HepG2 (cell line): ENCODE results near the gene BCLAF1. TPM values are rescaled to one million over a fixed set of nuclear protein-coding genes. Genes with fewer than 3 reads are reported as not detected.

Source experiments
- ERF ChIP-seq: IDR thresholded peaks from 2 replicates; pipeline ENCODE4 v1.6.1; 2018; ENCODE audit warnings: missing biosample characterization, missing genetic modification reagents
- FOSL1 ChIP-seq: sonication (generic); formaldehyde crosslinking; IDR thresholded peaks from 2 replicates; pipeline ENCODE4 v1.9.0; 2021; ENCODE audit warnings: missing genetic modification reagents, borderline replicate concordance
- GFI1 ChIP-seq: sonication (generic); formaldehyde crosslinking; IDR thresholded peaks from 2 replicates; pipeline ENCODE4 v1.5.0; 2020; ENCODE audit warnings: missing genetic modification reagents, mild to moderate bottlenecking, borderline replicate concordance
- HNRNPLL ChIP-seq: fragments of 200-400 bp; formaldehyde crosslinking; IDR thresholded peaks from 2 replicates; pipeline ENCODE4 v1.6.1; 2017; ENCODE audit warnings: mild to moderate bottlenecking, low read depth, low read length; ENCODE audit not compliant: poor library complexity, severe bottlenecking
- HOXA7 ChIP-seq: sonication (generic); formaldehyde crosslinking; IDR thresholded peaks from 2 replicates; pipeline ENCODE4 v1.8.1; 2022; ENCODE audit warnings: mild to moderate bottlenecking, missing genetic modification reagents, moderate library complexity
- JUND ChIP-seq: sonication (generic); formaldehyde crosslinking; IDR thresholded peaks from 2 replicates; pipeline ENCODE4 v1.8.0; 2022; ENCODE audit warnings: mild to moderate bottlenecking, missing genetic modification reagents
- MAZ ChIP-seq, 2 experiments: sonication (generic) in 1 of 2; formaldehyde crosslinking in 1 of 2; IDR thresholded peaks; 2 replicates each; pipeline versions ENCODE4 v1.5.0 to v1.6.1; 2012 to 2020; ENCODE audit warnings: low read depth in 2 of 2, mild to moderate bottlenecking in 2 of 2, borderline replicate concordance in 1 of 2, improper control_type of control experiment in 1 of 2, low read length in 1 of 2, missing genetic modification reagents in 1 of 2, moderate library complexity in 1 of 2
- NFATC3 ChIP-seq: sonication (generic); formaldehyde crosslinking; IDR thresholded peaks from 2 replicates; pipeline ENCODE4 v1.5.1; 2020; ENCODE audit warnings: mild to moderate bottlenecking, missing genetic modification reagents
- ONECUT2 ChIP-seq: sonication (generic); formaldehyde crosslinking; IDR thresholded peaks from 2 replicates; pipeline ENCODE4 v1.4.0; 2020; ENCODE audit warnings: missing genetic modification reagents
- PRPF4 ChIP-seq: fragments of 200-400 bp; formaldehyde crosslinking; IDR thresholded peaks from 2 replicates; pipeline ENCODE4 v1.6.1; 2016; ENCODE audit warnings: low read length, low read depth; ENCODE audit not compliant: poor library complexity, severe bottlenecking
- PTBP1 ChIP-seq: fragments of 200-400 bp; formaldehyde crosslinking; IDR thresholded peaks from 2 replicates; pipeline ENCODE4 v1.6.1; 2018; ENCODE audit warnings: low read length, low read depth; ENCODE audit not compliant: poor library complexity, severe bottlenecking
- RAD51 ChIP-seq: fragments of 450-650 bp; IDR thresholded peaks from 2 replicates; pipeline ENCODE4 v1.6.1; 2016; ENCODE audit warnings: borderline replicate concordance
- REL ChIP-seq: sonication (generic); formaldehyde crosslinking; conservative IDR thresholded peaks from 2 replicates; pipeline ENCODE4 v1.8.0; 2022; ENCODE audit warnings: mild to moderate bottlenecking, missing genetic modification reagents, moderate library complexity
- ZBTB14 ChIP-seq: sonication (generic); formaldehyde crosslinking; IDR thresholded peaks from 2 replicates; pipeline ENCODE4 v1.4.0; 2020; ENCODE audit warnings: missing genetic modification reagents
- ZBTB7A ChIP-seq: sonication (generic); formaldehyde crosslinking; IDR thresholded peaks from 2 replicates; pipeline ENCODE4 v1.8.0; 2022; ENCODE audit warnings: mild to moderate bottlenecking, missing genetic modification reagents
- ZNF180 ChIP-seq: sonication (generic); formaldehyde crosslinking; IDR thresholded peaks from 2 replicates; pipeline ENCODE4 v1.4.0; 2020; ENCODE audit warnings: low read depth, missing genetic modification reagents, borderline replicate concordance
- ZNF549 ChIP-seq: sonication (generic); formaldehyde crosslinking; IDR thresholded peaks from 2 replicates; pipeline ENCODE4 v1.5.0; 2020; ENCODE audit warnings: missing genetic modification reagents
- ZNF564 ChIP-seq: sonication (generic); formaldehyde crosslinking; IDR thresholded peaks from 2 replicates; pipeline ENCODE4 v1.8.1; 2023; ENCODE audit warnings: mild to moderate bottlenecking, missing genetic modification reagents
- ZNF619 ChIP-seq: sonication (generic); formaldehyde crosslinking; IDR thresholded peaks from 2 replicates; pipeline ENCODE4 v1.4.0; 2020; ENCODE audit warnings: mild to moderate bottlenecking, missing genetic modification reagents
- ZNF891 ChIP-seq: sonication (generic); formaldehyde crosslinking; IDR thresholded peaks from 2 replicates; pipeline ENCODE4 v1.5.0; 2020; ENCODE audit warnings: mild to moderate bottlenecking, missing genetic modification reagents
- polyA plus RNA-seq, 8 experiments: library from polyadenylated mRNA; depleted of rRNA in 3 of 8; stranded (reverse) in 7 of 8; unstranded in 1 of 8; fragments of >200 nt; fragmentation: Illumina TruSeq in 4 of 8; extraction: Trizol in 4 of 8; gene quantifications; 2 replicates each; pipeline versions ENCODE4 v1.2.1 to v1.2.3, GENCODE V29; 2011 to 2016; ENCODE audit warnings: low read depth in 4 of 8, missing spikeins in 1 of 8, mixed read lengths in 1 of 8; ENCODE audit not compliant: insufficient read depth in 1 of 8
- total RNA-seq, 5 experiments: library from RNA; depleted of rRNA; stranded (reverse); fragments of >200 nt; fragmentation: Illumina TruSeq; extraction: Trizol; gene quantifications; 2 replicates each; pipeline ENCODE4 v1.2.3, GENCODE V29; 2016; ENCODE audit warnings: low read depth in 1 of 5
- TF ChIP-seq, protein P1 (sequence below): sonication (generic); formaldehyde crosslinking; IDR thresholded peaks from 2 replicates; pipeline ENCODE4; 2020; ENCODE audit warnings: missing genetic modification reagents, mild to moderate bottlenecking, borderline replicate concordance
- TF ChIP-seq, protein P2 (sequence below): sonication (generic); formaldehyde crosslinking; IDR thresholded peaks from 2 replicates; pipeline ENCODE4 v1.5.0; 2020; ENCODE audit warnings: mild to moderate bottlenecking, missing genetic modification reagents

The BCLAF1 gene
- total and polyA plus RNA-seq, 2 of the 13 experiments (the other 11 are each of a cell fraction or from before 2014, with no cell fraction given) = 55.3 to 292 TPM

- TF ChIP-seq ZNF549 (CRISPR knock-in tag) (no peak), GFI1 (peak; percentile 44), MAZ (IDR thresholded peaks at IDR 0.05; ENCODE audit: borderline replicate concordance, low read depth, low read length) (0 out of 2 replicates have a peak, but pooled peaks have one; percentile 50), MAZ (CRISPR knock-in tag; IDR thresholded peaks at IDR 0.05; ENCODE audit: low read depth) (peak; percentile 59), PTBP1 (no peak), ZNF619 (CRISPR knock-in tag) (peak; percentile 23; the same call in 1 of the 2 replicates), ZBTB14 (CRISPR knock-in tag) (peak; percentile 85), HOXA7 (CRISPR knock-in tag) (no peak), NFATC3 (CRISPR knock-in tag) (peak; percentile 70; the same call in 1 of the 2 replicates), PRPF4 (no peak), REL (CRISPR knock-in tag) (0 out of 2 replicates have a peak, but pooled peaks have one; percentile 46), ZNF891 (CRISPR knock-in tag) (0 out of 2 replicates have a peak, but pooled peaks have one; percentile 53), JUND (CRISPR knock-in tag) (no peak), ZBTB7A (CRISPR knock-in tag) (no peak), RAD51 (no peak), ONECUT2 (CRISPR knock-in tag) (no peak), ERF (peak; percentile 76), FOSL1 (CRISPR knock-in tag) (no peak), HNRNPLL (peak; percentile 78), ZNF564 (CRISPR knock-in tag) (no peak), ZNF180 (no peak)
- TF ChIP-seq, protein P1, sequence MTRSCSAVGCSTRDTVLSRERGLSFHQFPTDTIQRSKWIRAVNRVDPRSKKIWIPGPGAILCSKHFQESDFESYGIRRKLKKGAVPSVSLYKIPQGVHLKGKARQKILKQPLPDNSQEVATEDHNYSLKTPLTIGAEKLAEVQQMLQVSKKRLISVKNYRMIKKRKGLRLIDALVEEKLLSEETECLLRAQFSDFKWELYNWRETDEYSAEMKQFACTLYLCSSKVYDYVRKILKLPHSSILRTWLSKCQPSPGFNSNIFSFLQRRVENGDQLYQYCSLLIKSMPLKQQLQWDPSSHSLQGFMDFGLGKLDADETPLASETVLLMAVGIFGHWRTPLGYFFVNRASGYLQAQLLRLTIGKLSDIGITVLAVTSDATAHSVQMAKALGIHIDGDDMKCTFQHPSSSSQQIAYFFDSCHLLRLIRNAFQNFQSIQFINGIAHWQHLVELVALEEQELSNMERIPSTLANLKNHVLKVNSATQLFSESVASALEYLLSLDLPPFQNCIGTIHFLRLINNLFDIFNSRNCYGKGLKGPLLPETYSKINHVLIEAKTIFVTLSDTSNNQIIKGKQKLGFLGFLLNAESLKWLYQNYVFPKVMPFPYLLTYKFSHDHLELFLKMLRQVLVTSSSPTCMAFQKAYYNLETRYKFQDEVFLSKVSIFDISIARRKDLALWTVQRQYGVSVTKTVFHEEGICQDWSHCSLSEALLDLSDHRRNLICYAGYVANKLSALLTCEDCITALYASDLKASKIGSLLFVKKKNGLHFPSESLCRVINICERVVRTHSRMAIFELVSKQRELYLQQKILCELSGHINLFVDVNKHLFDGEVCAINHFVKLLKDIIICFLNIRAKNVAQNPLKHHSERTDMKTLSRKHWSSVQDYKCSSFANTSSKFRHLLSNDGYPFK (CRISPR knock-in tag) = peak; percentile 94; the same call in 1 of the 2 replicates
- TF ChIP-seq, protein P2, sequence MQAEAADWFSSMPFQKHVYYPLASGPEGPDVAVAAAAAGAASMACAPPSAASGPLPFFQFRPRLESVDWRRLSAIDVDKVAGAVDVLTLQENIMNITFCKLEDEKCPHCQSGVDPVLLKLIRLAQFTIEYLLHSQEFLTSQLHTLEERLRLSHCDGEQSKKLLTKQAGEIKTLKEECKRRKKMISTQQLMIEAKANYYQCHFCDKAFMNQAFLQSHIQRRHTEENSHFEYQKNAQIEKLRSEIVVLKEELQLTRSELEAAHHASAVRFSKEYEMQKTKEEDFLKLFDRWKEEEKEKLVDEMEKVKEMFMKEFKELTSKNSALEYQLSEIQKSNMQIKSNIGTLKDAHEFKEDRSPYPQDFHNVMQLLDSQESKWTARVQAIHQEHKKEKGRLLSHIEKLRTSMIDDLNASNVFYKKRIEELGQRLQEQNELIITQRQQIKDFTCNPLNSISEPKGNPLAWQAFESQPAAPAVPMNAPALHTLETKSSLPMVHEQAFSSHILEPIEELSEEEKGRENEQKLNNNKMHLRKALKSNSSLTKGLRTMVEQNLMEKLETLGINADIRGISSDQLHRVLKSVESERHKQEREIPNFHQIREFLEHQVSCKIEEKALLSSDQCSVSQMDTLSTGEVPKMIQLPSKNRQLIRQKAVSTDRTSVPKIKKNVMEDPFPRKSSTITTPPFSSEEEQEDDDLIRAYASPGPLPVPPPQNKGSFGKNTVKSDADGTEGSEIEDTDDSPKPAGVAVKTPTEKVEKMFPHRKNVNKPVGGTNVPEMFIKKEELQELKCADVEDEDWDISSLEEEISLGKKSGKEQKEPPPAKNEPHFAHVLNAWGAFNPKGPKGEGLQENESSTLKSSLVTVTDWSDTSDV (CRISPR knock-in tag) = no peak
Observed at GRCh38 chr6:136289579-136290409, at the start of gene BCLAF1 (continued).
